Globus pallidus (tissue), 1 donor: ENCODE data around the gene ZBTB17.
"Not testable (repeated sequence)": the region's sequence is repeated elsewhere in the genome, so short reads cannot be mapped to it uniquely, and the experiment has no call there.

Source experiments
- DNase-seq: peaks from one replicate; pipeline ENCODE4 v3.0.0-alpha.2; 2015; ENCODE audit warnings: low spot score

Gene ZBTB17

GRCh38 chr1:15988856-15989736, 13.2 kb upstream of the ZBTB17 start:
- no peak for DNase-seq

DNA sequence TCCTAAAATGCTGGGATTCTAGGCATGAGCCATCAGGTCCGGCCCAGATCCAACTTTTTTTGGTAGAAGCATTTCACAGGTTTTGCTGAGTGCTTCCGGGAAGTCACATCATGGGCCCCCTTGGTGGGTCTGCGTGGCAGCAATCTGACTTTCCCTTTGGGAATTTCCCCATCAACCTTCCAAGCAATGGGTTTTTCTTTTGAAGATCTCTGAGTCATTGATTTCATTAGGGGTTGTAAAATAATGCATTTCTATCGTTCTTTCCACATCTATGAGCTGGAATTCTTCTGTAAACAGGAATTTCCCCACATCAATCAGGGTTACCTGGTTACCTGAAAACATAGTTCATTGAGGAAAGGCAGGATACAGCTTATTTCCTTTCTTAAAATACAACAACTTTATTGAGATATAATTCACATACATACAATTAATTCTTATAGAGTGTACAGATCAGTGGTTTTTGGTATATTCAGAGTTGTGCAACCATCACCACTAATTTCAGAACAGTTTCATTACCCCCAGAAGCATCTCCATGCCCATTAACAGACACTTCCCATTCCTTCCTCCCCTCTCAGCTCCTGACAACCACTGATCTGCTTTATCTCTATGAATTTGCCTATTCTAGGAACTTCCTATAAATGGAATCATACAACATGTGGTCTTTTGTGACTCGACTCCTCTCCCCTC, 9.9 kb upstream of the ZBTB17 start:
- DNase-seq = no peak

GRCh38 chr1:15983275-15983674, 7.4 kb upstream of the ZBTB17 start:
- DNase-seq = no peak

DNA sequence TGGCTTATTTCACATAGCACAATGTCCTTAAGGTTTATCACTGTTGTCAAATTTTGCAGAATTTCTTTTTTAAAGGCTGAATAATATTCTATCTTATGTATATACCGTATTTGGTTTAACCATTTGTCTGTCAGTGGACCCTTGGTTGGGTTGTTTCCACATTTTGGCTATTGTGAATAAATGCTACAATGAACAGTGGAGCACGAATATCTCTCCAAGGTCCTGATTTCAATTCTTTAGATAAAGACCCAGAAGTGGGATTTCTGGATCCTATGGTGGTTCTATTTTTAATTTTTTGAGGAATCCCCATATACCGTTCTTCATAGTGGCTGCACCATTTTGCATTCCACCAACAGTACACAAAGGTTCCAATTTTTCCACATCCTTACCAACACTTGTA, 5.8 kb upstream of the ZBTB17 start:
- no peak for DNase-seq

DNA sequence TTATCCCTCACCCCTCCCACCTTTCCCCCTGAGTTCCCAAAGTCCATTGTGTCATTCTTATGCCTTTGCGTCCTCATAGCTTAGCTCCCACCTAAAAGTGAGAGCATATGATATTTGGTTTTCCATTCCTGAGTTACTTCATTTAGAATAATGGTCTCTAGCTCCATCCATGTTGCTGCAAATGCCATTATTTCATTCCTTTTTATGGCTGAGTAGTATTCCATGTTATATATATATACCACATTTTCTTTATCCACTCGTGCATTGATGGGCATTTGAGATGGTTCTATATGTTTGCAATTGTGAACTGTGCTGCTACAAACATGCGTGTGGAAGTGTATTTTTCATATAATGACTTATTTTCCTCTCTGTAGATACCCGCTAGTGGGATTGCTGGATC, 2.0 kb upstream of the ZBTB17 start:
- DNase-seq = not testable (repeated sequence)

- DNase-seq = peak; percentile 73
Observed at GRCh38 chr1:15975358-15975804, 520 bp downstream of the ZBTB17 start.

DNA sequence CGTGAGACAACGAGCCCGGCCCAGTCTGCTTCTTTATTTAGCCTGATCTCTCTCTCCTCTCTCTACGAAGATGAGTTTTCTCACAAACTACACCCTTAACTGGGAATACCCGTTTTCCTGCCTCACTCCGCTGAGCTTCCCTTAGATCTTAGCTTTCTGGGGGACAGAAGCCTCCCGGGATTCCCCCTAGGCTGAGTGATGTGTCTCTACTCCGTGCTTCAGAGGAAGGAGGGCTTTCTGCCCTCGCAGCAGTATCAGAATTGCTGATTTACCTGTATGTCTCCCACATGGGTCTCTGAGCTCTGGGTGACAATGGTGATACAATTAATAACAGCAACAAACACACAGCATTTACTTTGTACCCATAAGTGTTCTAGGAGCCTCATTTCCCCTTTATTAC, 1.0 kb downstream of the ZBTB17 start:
- no peak for DNase-seq

DNA sequence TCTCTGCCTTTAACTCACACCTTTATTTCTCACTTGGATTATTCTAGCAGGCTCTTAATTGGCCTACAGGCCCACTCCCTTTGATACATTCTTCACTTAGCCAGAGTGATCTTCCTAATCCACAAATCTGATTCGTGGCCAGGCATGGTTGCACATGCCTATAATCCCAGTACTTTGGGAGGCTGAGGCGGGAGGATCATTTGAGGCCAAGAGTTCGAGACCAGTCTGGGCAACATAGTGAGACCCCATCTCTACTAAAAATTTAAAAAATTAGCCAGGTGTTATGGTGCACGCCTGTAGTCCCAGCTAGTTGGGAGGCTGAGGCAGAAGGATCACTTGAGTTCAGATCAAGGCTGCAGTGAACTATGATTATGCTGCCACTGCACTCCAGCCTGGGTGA, 2.1 kb downstream of the ZBTB17 start:
- no peak for DNase-seq

GRCh38 chr1:15972409-15972808, 3.5 kb downstream of the ZBTB17 start:
- DNase-seq = no peak

- DNase-seq = no peak
Observed at GRCh38 chr1:15970911-15971310, 5.0 kb downstream of the ZBTB17 start.

DNA sequence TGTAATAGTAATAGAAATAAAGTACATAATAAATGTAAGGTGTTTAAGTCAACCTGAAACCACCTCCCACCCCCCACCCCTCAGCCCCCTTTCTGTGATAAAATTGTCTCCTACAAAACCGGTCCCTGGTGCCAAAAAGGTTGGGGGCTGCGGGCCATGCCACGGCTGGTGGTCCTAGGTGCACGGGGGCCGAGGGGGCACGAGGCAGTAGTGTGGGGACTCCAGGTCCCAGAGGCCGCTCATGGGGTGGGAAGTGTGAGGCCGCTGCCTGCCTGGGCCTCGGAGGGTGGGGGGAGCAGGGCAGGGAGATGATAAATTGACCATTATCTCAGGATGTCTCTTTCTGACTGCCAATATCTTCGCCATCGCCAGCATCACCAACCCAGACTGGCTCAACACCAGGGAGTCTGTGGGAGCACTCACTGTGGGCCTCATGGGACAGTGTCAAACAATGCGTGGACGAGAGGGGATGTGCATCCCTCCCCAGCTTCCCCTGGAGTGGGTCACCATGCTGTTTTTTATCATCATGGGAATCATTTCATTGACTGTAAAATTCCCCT, 6.5 kb downstream of the ZBTB17 start:
- no peak for DNase-seq

GRCh38 chr1:15968172-15968571, 7.7 kb downstream of the ZBTB17 start:
- peak; percentile 66 for DNase-seq

DNA sequence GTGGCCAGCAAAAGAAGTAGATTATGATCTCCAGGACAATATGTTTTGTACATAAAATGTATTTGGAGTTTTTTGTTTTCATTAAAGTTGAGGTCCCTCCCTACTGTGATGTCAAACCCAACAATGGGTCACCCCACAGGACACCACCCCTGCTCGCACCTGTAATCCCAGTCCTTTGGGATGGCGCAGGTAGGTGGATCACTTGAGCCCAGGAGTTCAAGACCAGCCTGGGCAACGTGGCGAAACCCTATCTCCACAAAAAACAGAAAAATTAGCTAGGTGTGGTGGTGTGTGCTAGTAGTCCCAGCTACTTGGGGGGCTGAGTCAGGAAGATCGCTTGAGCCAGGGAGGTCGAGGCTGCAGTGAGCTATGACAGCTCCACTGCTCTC, 9.0 kb downstream of the ZBTB17 start:
- DNase-seq = no peak

- peak; percentile 76 for DNase-seq
Observed at GRCh38 chr1:15966081-15966955, 9.6 kb downstream of the ZBTB17 start.

- DNase-seq = peak; percentile 95
Observed at GRCh38 chr1:15965228-15965767, 10.6 kb downstream of the ZBTB17 start.

DNA sequence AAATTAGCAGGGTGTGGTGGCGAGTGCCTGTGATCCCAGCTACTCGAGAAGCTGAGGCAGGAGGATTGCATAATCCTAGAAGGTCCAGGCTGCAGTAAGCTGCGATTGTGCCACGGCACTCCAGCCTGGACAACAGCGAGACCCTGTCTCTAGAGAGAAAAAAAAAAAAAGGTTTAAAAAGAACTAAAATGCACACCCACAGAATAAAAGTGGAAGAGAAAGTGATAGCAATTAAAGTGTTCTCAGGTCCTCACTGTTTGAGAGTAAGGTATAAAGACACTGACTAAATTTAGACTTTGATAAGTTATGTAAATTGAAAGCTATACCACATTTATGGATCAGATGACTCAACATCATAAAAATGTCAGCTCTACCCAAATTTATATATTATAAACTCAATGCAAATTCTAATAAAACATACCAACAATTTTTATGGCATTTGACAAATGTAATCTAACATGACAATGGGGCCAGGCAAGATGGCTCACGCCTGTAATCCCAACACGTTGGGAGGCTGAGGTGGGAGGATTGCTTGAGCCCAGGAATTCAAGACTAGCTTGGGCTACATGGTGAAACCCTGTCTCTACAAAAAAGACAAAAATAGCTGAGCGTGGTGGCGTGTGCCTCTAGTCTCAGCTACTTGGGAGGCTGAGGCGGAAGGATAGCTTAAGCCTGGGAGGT, 11.8 kb downstream of the ZBTB17 start:
- no peak for DNase-seq

DNA sequence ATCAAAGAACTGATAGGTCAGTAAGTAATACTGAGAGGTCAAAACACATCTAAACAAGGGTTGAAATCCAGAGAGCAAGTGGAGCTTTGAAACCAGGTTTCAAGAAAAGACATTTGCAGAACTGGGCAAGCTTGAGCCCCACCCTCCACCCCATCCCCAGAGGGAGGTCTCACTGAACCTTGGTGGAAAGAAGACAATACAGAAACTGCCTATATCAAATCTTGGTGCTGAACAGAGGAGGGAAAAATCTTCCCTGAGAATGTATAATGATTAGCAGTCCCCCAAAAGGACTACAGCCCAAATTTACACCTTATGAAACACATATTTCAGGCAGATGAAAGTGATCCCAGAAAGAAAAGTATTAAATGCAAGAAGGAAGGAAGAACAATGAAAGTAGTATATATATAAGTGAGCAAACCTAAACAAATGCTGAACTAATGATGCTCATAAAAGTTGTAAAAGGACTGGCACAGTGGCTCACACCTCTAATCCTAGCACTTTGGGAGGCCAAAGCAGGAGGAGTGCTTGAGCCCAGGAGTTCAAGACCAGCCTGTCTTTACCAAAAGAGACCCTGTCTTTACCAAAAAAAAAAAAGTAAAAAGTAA, 12.4 kb downstream of the ZBTB17 start:
- no peak for DNase-seq

GRCh38 chr1:15962671-15963362, 13.1 kb downstream of the ZBTB17 start:
- DNase-seq = no peak

GRCh38 chr1:15962176-15962575, 13.7 kb downstream of the ZBTB17 start:
- no peak for DNase-seq

DNA sequence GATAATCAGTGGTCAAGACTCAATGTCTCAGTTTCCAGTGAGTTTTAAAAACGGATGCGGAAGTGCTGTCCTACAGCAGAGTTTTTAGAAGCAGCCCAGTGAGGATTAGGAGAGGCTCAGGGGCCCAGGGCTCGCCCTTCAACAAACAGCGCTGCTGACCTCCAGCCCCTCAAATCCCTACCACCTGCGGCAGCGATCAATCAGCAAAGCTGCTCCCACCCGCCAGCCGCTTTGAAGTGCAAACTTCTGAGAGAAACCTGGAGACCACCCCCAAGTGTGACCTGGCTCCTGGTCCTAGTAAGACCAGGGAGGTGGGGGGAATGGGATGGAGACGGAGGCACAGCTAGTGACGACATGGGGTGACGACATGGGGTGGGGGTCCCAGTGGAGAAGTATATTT, 14.4 kb downstream of the ZBTB17 start:
- DNase-seq = no peak
